ENCODE measurements around the gene CFAP119. TPM values are rescaled to one million over a fixed set of nuclear protein-coding genes. Genes with fewer than 3 reads are reported as not detected.

CFAP119 gene
- total and polyA plus RNA-seq, 10 of the 15 experiments (the other 5 are each of a cell fraction or from before 2014, with no cell fraction given), result 2.2 to 9.4 (median 4.3) TPM

Small RNAs within 50 kb of the gene (small RNA-seq; reads per million reads assigned to genes)
- 7.0 reads per million, percentile 92 among the genes with 10 or more reads in this experiment for gene SNORA30

Other genes with a start within 250 kb of the CFAP119 start
Only the 7 nearest of the 19 such genes appear.
- 16.3 and 18.8 TPM in 2 replicates for gene PRR14, start 111.1 kb downstream of the CFAP119 start, total RNA-seq (2014; rRNA removed)
- 8.4 and 9.4 TPM in 2 replicates for gene PRR14, start 111.1 kb downstream of the CFAP119 start, total RNA-seq (2014; rRNA removed; fragmentation: Illumina TruSeq; extraction: Trizol)
- gene PRR14, start 111.1 kb downstream of the CFAP119 start, total RNA-seq (2021), result 58.5 and 66.8 TPM in 2 replicates
- gene PRR14, start 111.1 kb downstream of the CFAP119 start, polyA plus RNA-seq (2011; rRNA removed), result 8.7 and 12.3 TPM in 2 replicates
- 15.6 and 19.5 TPM in 2 replicates for gene PRR14, start 111.1 kb downstream of the CFAP119 start, polyA plus RNA-seq (2014; fragmentation: Illumina TruSeq; extraction: Trizol)
- gene PRR14, start 111.1 kb downstream of the CFAP119 start, polyA plus RNA-seq (2014; fragmentation: Nextera tagmentation; extraction: Ambion mirVana), result 1 to 10 TPM; 2.5 to 8.7 TPM
- 41.3 and 43.5 TPM in 2 replicates for gene PRR14, start 111.1 kb downstream of the CFAP119 start, polyA plus RNA-seq (2014; rRNA removed)
- gene PRR14, start 111.1 kb downstream of the CFAP119 start, polyA plus RNA-seq (2016; fragmentation: Nextera tagmentation; extraction: Ambion mirVana), result 10 to 100 TPM; 28.9 to 31.9 TPM
- 19.0 and 23.7 TPM in 2 replicates for gene FBRS, start 103.6 kb downstream of the CFAP119 start, total RNA-seq (2014; rRNA removed)
- gene FBRS, start 103.6 kb downstream of the CFAP119 start, total RNA-seq (2014; rRNA removed; fragmentation: Illumina TruSeq; extraction: Trizol), result 13.5 and 15.7 TPM in 2 replicates
- 82.5 and 87.6 TPM in 2 replicates for gene FBRS, start 103.6 kb downstream of the CFAP119 start, total RNA-seq (2021)
- 8.1 and 13.6 TPM in 2 replicates for gene FBRS, start 103.6 kb downstream of the CFAP119 start, polyA plus RNA-seq (2011; rRNA removed)
- 17.0 and 28.4 TPM in 2 replicates for gene FBRS, start 103.6 kb downstream of the CFAP119 start, polyA plus RNA-seq (2014; fragmentation: Illumina TruSeq; extraction: Trizol)
- under 1 TPM; 0.45 to 0.95 TPM for gene FBRS, start 103.6 kb downstream of the CFAP119 start, polyA plus RNA-seq (2014; fragmentation: Nextera tagmentation; extraction: Ambion mirVana)
- 41.1 and 52.4 TPM in 2 replicates for gene FBRS, start 103.6 kb downstream of the CFAP119 start, polyA plus RNA-seq (2014; rRNA removed)
- gene FBRS, start 103.6 kb downstream of the CFAP119 start, polyA plus RNA-seq (2016; fragmentation: Nextera tagmentation; extraction: Ambion mirVana), result 1 to 10 TPM; 5.9 to 6.7 TPM
- 12.0 and 12.8 TPM in 2 replicates for gene SRCAP, start 62.9 kb downstream of the CFAP119 start, total RNA-seq (2014; rRNA removed)
- 3.3 and 4.0 TPM in 2 replicates for gene SRCAP, start 62.9 kb downstream of the CFAP119 start, total RNA-seq (2014; rRNA removed; fragmentation: Illumina TruSeq; extraction: Trizol)
- 48.1 and 58.4 TPM in 2 replicates for gene SRCAP, start 62.9 kb downstream of the CFAP119 start, total RNA-seq (2021)
- gene SRCAP, start 62.9 kb downstream of the CFAP119 start, polyA plus RNA-seq (2011; rRNA removed), result 1.7 and 2.6 TPM in 2 replicates
- gene SRCAP, start 62.9 kb downstream of the CFAP119 start, polyA plus RNA-seq (2014; fragmentation: Illumina TruSeq; extraction: Trizol), result 7.1 and 11.2 TPM in 2 replicates
- under 1 TPM; 0.24 to 0.31 TPM for gene SRCAP, start 62.9 kb downstream of the CFAP119 start, polyA plus RNA-seq (2014; fragmentation: Nextera tagmentation; extraction: Ambion mirVana)
- gene SRCAP, start 62.9 kb downstream of the CFAP119 start, polyA plus RNA-seq (2014; rRNA removed), result 12.5 and 22.3 TPM in 2 replicates
- 10 to 100 TPM; 35.7 to 45.8 TPM for gene SRCAP, start 62.9 kb downstream of the CFAP119 start, polyA plus RNA-seq (2016; fragmentation: Nextera tagmentation; extraction: Ambion mirVana)
- 41.8 and 43.9 TPM in 2 replicates for gene PHKG2, start 13.6 kb downstream of the CFAP119 start, total RNA-seq (2014; rRNA removed)
- gene PHKG2, start 13.6 kb downstream of the CFAP119 start, total RNA-seq (2014; rRNA removed; fragmentation: Illumina TruSeq; extraction: Trizol), result 18.3 and 19.7 TPM in 2 replicates
- gene PHKG2, start 13.6 kb downstream of the CFAP119 start, total RNA-seq (2021), result 35.8 and 38.0 TPM in 2 replicates
- 26.6 and 36.1 TPM in 2 replicates for gene PHKG2, start 13.6 kb downstream of the CFAP119 start, polyA plus RNA-seq (2011; rRNA removed)
- 26.0 and 36.4 TPM in 2 replicates for gene PHKG2, start 13.6 kb downstream of the CFAP119 start, polyA plus RNA-seq (2014; fragmentation: Illumina TruSeq; extraction: Trizol)
- gene PHKG2, start 13.6 kb downstream of the CFAP119 start, polyA plus RNA-seq (2014; fragmentation: Nextera tagmentation; extraction: Ambion mirVana), result 1 to 10 TPM; 5.2 to 8.8 TPM
- gene PHKG2, start 13.6 kb downstream of the CFAP119 start, polyA plus RNA-seq (2014; rRNA removed), result 47.4 and 54.2 TPM in 2 replicates
- gene PHKG2, start 13.6 kb downstream of the CFAP119 start, polyA plus RNA-seq (2016; fragmentation: Nextera tagmentation; extraction: Ambion mirVana), result 10 to 100 TPM; 47.3 to 50.1 TPM
- gene RNF40, start 260 bp upstream of the CFAP119 start, total RNA-seq (2014; rRNA removed), result 59.0 and 61.7 TPM in 2 replicates
- 32.7 and 40.7 TPM in 2 replicates for gene RNF40, start 260 bp upstream of the CFAP119 start, total RNA-seq (2014; rRNA removed; fragmentation: Illumina TruSeq; extraction: Trizol)
- gene RNF40, start 260 bp upstream of the CFAP119 start, total RNA-seq (2021), result 76.8 and 84.7 TPM in 2 replicates
- 38.0 and 64.5 TPM in 2 replicates for gene RNF40, start 260 bp upstream of the CFAP119 start, polyA plus RNA-seq (2011; rRNA removed)
- gene RNF40, start 260 bp upstream of the CFAP119 start, polyA plus RNA-seq (2014; fragmentation: Illumina TruSeq; extraction: Trizol), result 55.1 and 57.7 TPM in 2 replicates
- 1 to 10 TPM; 3.7 to 8.0 TPM for gene RNF40, start 260 bp upstream of the CFAP119 start, polyA plus RNA-seq (2014; fragmentation: Nextera tagmentation; extraction: Ambion mirVana)
- gene RNF40, start 260 bp upstream of the CFAP119 start, polyA plus RNA-seq (2014; rRNA removed), result 43.2 and 55.6 TPM in 2 replicates
- 10 to 100 TPM; 93.2 to 97.6 TPM for gene RNF40, start 260 bp upstream of the CFAP119 start, polyA plus RNA-seq (2016; fragmentation: Nextera tagmentation; extraction: Ambion mirVana)
- 0.51 and 0.54 TPM in 2 replicates for gene ZNF629, start 25.1 kb upstream of the CFAP119 start, total RNA-seq (2014; rRNA removed)
- gene ZNF629, start 25.1 kb upstream of the CFAP119 start, total RNA-seq (2014; rRNA removed; fragmentation: Illumina TruSeq; extraction: Trizol), result 0.28 and 0.45 TPM in 2 replicates
- 0.69 and 0.77 TPM in 2 replicates for gene ZNF629, start 25.1 kb upstream of the CFAP119 start, total RNA-seq (2021)
- gene ZNF629, start 25.1 kb upstream of the CFAP119 start, polyA plus RNA-seq (2011; rRNA removed), result 0.06 and 0.12 TPM in 2 replicates
- 0.48 and 0.59 TPM in 2 replicates for gene ZNF629, start 25.1 kb upstream of the CFAP119 start, polyA plus RNA-seq (2014; fragmentation: Illumina TruSeq; extraction: Trizol)
- gene ZNF629, start 25.1 kb upstream of the CFAP119 start, polyA plus RNA-seq (2014; fragmentation: Nextera tagmentation; extraction: Ambion mirVana), result under 1 TPM; 0.02 to 0.07 TPM
- 0.35 and 0.38 TPM in 2 replicates for gene ZNF629, start 25.1 kb upstream of the CFAP119 start, polyA plus RNA-seq (2014; rRNA removed)
- gene ZNF629, start 25.1 kb upstream of the CFAP119 start, polyA plus RNA-seq (2016; fragmentation: Nextera tagmentation; extraction: Ambion mirVana), result under 1 TPM; 0.32 to 0.62 TPM
- gene BCL7C, start 132.0 kb upstream of the CFAP119 start, total RNA-seq (2014; rRNA removed), result 21.7 and 30.5 TPM in 2 replicates
- gene BCL7C, start 132.0 kb upstream of the CFAP119 start, total RNA-seq (2014; rRNA removed; fragmentation: Illumina TruSeq; extraction: Trizol), result 9.0 and 12.0 TPM in 2 replicates
- gene BCL7C, start 132.0 kb upstream of the CFAP119 start, total RNA-seq (2021), result 20.2 and 20.3 TPM in 2 replicates
- gene BCL7C, start 132.0 kb upstream of the CFAP119 start, polyA plus RNA-seq (2011; rRNA removed), result 10.5 and 15.3 TPM in 2 replicates
- 2.6 and 8.5 TPM in 2 replicates for gene BCL7C, start 132.0 kb upstream of the CFAP119 start, polyA plus RNA-seq (2014; fragmentation: Illumina TruSeq; extraction: Trizol)
- gene BCL7C, start 132.0 kb upstream of the CFAP119 start, polyA plus RNA-seq (2014; fragmentation: Nextera tagmentation; extraction: Ambion mirVana), result 1 to 10 TPM; 1.1 to 2.1 TPM
- 28.1 and 37.3 TPM in 2 replicates for gene BCL7C, start 132.0 kb upstream of the CFAP119 start, polyA plus RNA-seq (2014; rRNA removed)
- gene BCL7C, start 132.0 kb upstream of the CFAP119 start, polyA plus RNA-seq (2016; fragmentation: Nextera tagmentation; extraction: Ambion mirVana), result 10 to 100 TPM in 1 of 2 experiments, 1 to 10 TPM in 1; 9.7 to 26.6 TPM

Measured in GM12878 (cell line).